NCI-H1694 treated with DMSO at 0.1 percent for 48 hours (cell line): Measurements from ENCODE around the gene ANTXR1.

Source experiments
- DNase-seq: peaks from one replicate; lab custom pipeline; 2025; lab: John Stamatoyannopoulos, UW

Gene ANTXR1

DNA sequence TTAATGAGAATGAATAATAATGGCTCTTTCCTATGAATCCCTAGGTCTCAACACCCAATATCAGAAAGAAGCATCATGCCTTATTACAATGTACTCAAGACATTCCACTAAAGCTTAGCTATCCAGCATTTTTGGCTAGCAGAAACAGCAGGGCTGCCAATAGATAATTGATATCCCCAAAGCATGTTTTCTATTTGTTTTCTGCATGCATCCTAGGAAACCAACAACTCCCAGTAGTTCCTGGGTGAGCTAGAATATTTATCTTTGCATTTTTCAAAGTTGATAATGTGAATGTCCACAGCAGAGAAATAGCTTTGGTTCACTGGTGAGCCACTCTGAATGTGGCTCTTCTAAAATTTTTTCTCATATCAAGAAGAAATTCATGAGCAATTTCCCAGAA lies 5.8 kb upstream of the ANTXR1 start:
- DNase-seq, result no peak

DNA sequence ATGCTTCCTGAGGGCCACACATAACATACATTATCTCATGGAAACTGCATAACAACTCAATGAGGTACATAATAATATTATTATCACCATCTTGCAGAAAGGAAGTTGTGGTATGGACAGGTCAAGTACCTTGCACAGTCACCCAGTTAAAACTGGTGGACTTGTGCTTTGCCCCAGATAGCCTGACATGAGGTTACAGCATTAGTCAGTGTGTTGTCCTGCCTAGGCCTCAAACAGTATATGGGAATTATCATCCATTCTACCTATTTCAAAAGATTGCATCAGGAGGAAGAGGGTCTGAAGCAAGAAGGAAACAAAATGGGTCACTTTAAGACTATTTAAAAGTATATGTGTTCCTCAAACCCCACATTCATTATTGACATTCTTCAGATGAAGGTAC lies 5.4 kb upstream of the ANTXR1 start:
- DNase-seq, result no peak

DNA sequence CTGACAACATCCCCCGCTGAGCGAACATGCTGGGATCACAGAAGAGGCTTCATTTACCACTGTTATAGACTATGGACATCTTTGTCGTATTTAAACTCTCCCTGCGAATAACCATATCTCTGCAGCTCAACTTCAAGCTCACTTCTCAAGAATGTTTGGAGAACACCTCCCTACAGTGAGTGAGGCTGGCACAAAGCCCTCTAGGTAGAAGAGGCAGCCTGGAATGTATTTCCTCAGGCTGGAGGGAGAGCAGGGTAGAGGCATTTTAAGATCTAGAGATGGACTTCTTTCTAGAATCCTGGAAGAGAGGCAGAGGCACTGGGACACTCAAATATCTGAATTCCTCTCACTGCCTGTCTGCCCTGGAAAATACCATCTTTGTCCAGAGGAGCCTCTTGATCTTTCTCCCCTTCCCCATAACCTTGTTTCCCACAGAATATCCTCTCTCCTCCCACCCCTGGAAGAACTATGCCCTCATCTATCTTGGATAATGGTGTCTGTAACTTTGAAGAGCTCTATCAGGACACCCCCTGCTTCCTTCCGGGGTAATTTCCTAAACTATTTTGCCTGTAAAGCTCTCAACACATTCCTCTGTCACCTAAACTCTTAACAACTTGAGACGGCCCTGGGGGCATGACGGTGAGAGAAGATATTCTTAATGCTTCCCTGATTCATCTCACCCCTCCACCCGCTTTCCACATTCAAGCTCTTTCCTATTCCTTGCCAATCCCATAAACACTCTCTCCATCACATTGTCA lies 2.4 kb upstream of the ANTXR1 start:
- DNase-seq, result no peak

DNA sequence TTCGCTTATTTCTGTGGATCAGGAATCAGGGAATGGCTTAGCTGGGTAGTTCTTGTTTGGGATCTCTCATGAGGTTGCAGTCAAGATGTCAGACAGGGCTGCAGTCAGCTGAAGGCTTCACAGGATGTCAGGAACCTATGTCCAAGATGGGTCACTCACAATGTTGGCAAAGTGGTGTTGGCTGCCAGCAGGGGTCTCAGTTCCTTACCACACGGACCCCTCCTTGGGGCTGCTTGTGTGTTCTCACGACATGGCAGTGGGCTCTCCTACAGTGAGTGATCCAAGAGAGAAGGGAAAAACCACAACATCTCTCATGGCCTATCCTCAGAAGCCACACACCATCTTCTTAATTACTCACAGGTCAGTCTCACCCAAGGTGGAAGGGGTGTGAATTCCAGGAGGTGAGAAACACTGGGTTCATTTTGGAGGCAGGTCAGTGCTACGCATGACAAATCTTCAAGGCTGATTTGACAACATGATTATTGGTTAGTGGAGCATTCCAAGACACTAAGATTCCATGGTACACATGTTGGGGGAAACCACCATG lies 1.3 kb upstream of the ANTXR1 start:
- no peak for DNase-seq

DNA sequence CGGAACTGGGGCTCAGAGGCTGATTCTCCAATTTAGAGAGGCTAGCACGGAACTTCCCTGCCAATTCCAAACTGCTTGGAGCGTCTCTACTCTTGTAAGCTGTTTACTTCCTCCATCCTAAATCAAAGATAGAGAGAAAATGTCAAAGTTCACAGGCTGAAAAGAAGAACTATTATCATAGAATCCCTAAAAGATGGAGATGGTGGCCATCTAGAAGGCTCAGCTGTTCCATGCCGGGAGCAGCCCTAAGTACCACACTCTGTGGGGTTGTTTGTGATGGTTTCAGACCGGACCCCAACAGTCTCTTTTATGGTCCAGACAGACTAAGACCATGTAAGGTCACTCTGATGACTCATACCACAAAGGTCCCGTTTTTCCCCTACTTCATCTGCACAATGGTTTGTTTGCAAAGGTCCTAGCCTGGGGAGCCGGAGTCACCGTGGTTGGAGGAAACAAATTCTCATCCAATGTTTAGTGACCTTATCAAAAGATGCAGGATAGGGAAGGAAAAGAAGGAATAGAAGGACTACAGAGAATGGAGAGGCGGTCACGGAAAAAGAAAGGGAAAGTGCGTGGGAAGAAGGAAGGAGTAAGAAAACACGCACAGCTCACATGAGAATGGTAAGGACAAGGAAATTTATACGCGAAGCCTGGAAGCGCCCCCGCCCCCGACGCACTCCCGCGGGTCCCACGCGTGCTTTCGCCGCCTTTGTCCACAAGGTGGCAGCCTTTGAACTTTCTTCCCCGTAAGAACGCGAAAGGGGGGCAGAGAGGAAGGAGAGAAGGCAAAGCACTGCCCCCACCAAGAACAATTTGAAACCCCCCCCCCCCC lies 453 bp upstream of the ANTXR1 start:
- DNase-seq, result peak; percentile 76

DNA sequence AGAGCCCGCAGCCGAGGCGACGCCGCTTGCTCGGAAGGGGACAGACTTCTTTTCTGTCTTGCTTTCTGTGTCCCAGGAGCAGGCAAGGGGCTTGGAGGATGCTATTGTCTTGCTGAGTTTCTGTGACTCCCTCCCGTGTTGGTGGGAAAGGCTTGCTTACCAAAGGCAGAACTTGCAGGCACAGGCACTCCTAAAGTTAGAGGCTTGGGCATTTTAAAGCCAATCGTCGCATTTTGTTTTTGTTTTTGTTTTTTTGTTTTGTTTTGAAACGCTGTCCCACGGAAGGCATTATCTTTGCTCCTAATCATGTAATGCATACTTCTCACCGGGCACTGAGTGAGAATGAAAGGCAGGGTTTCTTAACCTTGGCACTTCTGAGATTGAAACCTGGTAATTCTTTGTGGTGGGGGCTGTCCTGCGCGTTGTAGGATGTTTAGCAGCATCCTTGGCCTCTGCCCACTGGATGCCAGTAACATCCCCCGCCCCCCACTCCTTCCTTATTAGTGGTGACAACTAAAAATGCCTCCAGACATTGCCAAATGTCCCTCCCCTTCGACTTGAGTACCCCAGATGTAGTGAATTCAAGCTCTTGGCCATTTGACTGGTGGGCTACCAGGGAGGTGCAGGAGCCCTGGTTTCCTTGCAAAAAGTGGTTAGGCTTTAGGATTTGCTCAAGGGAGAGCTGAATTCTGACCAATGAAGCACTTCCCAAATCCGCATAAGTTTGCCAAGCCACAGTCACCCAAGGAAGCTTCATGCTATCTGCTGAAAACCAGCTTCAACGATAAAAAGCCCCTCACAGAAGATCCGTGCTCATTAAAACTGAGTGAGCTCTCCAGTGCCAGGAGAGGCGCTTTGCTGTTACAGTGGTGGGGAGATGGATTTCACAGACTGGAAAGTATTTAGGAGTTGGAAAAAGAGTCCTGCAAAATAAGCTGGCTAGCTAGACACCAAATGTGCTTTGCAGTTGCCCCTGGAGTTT lies 1.2 kb downstream of the ANTXR1 start:
- DNase-seq, result peak; percentile 41

DNA sequence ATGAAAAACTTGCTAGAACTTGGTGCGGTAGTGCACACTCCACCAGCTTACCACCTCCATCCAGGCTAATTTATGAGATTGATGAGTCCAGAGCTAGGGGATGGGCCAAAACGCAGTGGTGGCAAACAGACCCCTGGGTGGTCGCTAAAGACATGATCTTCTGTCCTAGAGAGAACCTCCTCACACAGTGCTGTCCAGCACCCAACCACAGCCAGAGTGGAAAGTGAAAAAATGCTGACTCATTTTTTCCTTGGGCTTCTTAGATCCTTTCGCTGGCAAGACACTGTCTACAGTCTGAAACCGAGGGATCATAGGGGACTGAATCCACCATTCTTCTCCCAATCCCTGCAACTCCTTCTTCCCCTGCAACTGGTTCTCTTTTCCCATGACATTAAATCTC lies 4.1 kb downstream of the ANTXR1 start:
- DNase-seq, result no peak

DNA sequence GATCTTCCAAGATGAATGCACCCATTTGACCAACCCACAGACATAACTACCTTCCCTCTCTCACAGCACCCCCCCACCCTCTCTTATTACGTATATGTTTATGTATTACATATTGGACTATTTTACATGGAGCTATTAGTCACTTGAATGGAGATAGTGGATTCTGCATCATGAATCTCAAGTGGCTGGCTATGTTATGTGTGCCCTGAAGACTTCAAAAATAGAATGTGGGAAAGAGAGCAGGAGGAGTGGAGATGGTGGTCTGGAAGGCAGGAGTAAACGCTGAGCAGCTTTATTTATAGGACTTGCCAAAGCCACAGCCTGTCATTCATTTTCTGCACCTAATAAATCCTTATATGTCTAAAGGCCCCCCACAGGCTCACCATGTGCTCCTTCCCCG lies 4.9 kb downstream of the ANTXR1 start:
- DNase-seq, result no peak

DNA sequence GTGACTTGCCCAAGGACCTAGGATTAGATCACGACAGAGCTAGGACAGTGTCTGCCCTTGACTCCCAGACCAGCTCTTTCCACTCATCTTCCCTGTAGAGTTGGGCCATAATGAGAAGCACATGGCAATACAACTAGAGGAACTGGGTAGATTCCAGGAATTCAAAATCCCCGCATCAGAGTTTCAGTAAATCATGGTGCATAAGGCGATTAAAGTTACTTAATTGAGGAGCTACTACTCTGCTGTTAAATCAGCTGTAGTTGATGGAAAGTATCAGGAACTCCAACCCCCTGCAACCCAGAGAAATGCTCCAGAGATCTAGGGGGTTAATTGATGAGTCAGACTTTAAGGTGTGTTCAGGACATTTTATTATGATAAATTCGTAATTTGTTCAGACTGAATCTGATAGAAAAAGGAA lies 5.7 kb downstream of the ANTXR1 start:
- DNase-seq, result no peak

DNA sequence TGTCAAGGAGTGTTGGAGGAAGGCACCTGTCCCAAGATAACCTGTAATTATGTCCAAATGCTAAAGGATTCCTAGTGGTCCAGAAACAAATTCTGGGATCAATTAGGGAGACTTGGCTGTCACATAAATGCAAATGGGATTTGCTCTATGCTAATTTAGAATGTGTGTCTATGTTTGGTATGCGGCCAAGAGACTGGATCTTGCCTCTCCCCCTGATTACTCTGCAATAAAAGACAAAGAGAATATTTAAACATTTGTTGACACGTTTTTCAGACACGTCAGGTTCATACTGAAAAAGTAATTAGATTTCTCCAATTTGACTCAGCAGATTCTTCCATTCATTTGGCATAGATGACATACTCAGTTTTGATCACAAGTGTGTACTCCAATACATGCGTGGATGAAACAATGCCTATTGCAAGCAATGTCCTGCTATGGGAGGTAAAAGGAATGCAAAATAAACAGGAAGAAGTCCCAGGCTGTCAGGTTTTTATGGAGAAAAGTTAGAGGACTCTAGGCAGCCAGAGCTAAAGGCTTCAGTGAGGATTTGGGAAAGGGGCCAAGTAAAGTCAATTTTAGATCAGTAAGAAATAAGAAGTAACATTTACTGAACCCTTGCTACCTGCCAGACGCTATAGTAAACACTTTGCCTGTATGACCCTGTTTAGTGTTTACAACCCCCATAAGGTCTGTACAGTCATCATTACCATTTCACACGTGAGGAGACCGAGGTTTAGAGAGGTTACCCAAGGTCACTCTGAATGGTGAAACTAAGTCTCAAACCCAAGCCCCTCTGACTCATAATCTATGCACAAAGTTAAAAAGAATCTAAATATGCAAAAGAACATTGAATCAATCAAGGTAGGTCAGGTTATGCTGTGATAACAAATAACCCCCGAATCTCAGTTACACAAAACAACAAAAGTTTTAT lies 7.8 kb downstream of the ANTXR1 start:
- no peak for DNase-seq

DNA sequence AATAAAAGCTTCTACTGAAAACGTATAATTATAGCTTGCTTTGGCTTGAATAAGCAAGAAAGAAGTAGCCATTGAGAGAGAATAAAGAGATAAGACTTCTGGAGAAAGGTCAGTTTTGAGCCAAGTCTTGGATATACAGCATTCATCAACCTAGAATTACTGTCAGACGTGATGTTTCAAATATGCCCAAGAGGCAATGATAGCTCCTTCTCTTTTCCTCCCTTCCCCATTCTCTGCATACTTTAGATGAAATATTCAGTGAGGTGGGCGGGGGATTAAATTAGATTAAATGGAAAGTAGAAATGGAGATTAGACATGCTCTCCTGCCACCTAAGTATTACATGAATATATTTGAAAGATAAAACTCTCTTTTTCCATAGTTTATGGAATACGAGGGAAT lies 8.7 kb downstream of the ANTXR1 start:
- no peak for DNase-seq

DNA sequence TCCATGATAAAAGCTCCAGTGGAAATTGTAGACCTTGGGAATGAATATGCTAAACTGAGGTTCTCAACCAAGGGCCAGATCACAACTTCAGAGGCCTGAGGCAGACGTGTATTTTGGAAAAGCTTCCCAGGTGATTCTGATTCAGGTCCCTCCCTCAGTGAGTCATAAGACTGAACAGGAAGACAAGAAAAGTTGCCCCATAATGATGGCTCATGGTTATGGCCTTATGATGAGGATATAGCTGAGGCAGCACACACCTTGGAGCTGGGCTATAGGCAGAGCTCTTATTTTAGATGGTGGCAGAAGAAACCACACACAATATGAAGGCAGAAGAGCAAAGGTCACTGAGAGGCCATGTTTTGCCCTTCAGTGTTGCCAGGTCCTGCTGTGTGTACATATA lies 9.6 kb downstream of the ANTXR1 start:
- DNase-seq, result no peak

DNA sequence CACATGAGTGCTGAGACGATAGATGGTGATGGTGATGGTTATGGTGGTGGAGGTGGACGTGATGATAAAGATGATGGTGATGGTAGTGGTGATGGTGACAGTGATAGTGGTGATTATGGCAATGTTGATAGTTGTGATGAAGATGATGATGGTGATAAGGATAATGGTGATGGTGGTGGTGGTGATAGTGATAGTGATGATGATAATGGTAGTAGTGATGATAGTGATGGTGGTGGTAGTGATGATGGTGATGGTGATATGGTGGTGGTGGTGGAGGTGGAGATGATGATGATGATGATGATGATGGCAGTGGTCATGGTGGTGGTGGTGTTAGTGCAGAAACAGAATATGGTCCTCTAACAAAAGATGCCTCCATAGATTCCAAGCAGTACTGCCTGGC lies 10.3 kb downstream of the ANTXR1 start:
- DNase-seq, result no peak

DNA sequence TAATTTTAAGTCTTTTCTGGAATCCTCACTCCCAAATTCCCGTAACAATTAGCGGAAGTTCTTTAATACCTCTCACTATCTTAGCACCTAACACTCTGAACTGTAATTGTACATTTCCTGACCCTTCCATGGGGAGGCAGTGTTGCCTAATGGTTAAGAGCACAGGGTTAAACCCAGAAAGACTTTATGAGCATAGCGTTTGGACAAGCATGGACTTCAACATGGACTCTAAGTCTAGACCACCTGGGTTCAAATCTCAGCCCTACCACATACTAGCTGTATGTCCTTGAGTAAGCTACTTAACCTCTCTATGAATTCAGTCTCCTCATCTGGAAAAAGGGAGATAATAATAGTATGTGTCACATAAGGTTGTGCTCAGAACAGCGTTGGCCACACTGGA lies 13.0 kb downstream of the ANTXR1 start:
- DNase-seq, result peak; percentile 31

DNA sequence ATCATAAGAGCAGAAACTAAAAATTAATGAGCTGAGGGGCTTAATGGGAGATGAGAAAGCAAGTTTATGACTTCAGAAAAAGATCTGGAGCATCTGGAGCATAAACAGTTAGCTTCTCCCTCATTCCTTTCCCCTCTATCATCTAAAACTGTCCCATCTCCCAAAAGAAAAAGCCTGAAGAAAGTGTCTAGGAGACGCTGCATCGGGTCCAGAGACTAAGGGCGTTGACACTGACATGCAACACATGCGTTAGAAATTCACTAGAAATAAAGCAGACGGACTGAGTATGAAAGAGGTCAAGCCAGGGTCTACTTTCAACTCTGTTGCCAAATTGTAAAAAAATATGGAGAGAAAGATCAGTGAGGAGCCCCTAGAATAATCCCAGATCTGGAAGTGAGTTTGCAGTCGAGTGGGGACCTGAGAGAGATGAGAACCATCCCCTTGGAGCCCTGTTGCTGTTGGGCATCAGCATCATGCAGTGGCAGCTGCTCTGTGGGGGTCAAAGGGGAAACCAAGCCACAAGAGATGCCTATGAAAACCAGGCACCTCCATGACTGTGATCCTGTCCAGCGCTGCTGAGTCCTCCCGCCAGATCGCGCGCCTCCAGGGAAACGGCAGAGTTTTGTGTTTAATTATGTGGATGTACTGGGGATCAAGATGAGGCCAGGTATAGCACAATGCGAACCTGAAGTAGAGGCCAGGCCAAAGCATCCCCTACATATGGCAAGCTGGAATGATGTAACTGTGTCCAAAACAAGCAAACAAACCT lies 13.9 kb downstream of the ANTXR1 start:
- DNase-seq, result no peak

DNA sequence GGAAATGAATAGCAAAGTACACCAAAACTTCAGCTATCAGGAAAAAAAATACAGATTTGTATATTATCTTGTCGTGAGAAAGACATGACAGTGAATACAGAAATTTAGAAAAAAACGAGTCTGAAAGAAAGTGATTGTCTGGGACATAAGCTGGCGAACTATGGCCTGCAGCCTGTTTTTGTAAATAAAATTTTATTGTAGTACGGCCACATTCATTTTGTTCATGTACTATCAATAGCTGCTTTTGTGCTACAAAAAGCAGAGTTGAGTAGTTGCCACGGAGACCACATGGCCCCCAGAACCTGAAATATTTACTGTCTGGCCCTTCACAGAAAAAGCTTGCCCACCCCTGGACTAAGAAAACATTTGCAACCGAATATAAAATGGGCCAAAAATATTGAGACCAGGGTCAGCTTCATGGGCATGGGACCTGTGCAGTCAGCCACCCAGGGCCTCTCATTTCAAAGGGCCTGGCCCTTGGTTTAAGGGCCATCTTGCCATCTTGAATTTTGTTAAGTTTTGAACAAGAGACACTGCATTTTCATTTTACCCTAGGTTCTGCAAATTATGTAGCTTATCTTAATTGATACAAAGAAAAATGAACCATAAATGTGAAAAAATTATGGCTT lies 17.9 kb downstream of the ANTXR1 start:
- no peak for DNase-seq

DNA sequence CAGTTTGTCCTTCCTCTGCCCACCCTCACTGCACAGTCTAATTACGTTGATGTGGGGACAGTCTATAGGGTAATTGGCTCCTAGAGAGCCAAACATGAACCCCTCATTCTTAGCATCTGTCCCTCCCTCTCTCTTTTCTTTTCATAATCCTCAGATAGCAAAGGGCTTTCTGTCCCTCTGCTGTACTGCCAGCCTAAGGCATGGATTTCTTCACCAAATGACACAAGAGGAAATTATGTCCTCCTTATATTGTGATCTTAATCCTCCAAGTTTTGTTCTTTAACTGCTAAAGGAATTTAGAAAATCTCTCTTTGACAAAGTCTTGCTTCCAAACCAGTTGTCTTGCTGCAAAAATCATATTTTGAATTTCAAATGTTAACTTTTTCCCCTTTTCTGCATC lies 18.5 kb downstream of the ANTXR1 start:
- DNase-seq, result no peak

DNA sequence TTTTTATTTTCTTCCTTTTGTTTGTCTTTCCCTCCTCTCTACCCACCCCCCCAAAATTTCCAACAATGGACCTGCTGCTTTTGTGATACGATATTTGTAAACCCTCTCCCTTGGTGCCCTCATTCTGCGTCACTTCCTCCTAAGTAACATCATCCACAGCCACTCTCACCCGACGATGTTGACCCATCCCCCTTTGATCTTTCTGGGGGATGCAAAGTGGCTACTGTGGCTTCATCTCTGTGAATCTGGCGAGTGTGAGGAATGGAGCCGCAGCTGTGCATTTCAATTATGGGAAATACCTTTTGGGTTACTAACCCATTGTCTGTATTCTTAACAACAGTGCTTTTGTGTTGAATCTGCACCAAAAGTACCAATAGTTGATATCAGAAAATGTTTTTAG lies 19.4 kb downstream of the ANTXR1 start:
- no peak for DNase-seq

DNA sequence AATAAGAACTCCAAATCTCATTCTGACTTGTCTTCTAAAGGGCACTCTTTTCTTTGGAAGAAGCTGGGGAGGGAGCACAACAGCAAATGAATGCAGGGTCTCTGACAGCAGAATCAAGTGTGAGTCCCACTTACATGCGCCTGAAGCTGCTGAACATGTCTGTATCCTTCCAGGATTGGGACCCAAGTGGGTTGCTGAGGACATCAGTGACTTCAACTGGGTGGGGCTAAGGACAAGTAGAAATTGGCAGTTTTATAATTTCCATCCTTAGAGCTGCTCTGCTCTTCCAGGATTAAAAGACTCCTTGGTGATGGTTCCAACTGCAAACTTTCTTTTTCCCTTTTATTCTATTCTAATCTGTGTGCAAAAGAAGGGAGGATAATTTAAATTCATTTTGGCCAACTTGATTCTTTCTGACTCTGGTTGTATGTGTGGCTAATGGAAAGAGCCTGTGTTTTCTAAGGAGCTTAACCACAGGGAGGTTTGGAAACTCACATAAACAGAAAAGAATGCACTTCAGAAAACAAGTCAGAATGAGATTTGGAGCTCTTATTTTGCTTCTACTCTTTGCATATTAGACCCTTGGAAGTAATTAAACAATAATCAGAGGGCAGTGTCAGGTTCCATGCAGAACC lies 20.6 kb downstream of the ANTXR1 start:
- DNase-seq, result no peak
